ENCODE data around the gene NFU1.

GRCh38 chr2:69422198-69422597 lies 15.0 kb downstream of the NFU1 start:
- TF ChIP-seq FOXP2 (optimal IDR thresholded peaks at IDR 0.05; ENCODE audit: borderline replicate concordance, extremely low read depth, extremely low read length, insufficient read depth): no peak
- no peak for TF ChIP-seq POLR2AphosphoS5 (IDR thresholded peaks at IDR 0.05; ENCODE audit: low read depth, low read length)

All from PFSK-1 (cell line).